Measurements from ENCODE around the gene HIRA.

Gene HIRA

DNA sequence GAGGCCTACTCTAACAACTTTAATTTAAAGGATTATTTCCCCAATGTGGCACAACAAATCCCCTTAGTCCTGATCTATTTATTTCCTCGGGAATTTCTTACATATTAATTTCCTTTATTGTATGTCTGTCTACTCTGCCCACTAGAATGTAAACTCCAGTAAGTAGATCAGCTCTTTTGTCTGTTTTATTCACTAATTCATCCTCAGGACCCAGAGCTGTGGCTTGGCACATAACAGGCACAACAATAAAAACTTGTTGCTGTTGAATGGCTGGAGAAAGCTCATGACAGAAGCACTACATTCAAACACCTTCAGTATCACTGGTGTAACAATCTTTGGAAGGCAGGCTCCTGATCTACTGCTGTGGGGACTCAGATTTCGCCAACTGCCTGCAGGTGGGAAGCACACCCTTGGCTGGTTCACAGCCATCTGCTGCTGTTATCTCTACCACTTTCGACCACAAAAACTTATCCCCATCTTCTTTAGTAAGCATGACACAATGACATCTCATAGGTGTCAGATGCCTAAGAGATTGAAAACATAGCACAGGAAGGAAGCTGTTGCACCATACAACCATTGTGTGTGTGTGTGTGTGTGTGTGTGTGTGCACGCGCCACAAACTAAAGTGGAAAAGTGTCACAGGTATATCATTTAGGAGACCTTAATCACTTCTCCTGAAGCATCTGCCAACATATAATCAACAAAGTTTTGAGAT lies 11.9 kb downstream of the HIRA start:
- Histone ChIP-seq H3K9me3 (no peaks in the 10 kb centered on the region), H3K36me3 (peaks cover 8% of the 10 kb centered on the region), H3K4me1 (no peaks in the 10 kb centered on the region), H3K27me3 (no peaks in the 10 kb centered on the region), H3K4me3 (ENCODE audit: low read depth, low read length) (no peak overlapping the region)
- DNase-seq, result no peak
- TF ChIP-seq, protein P1, sequence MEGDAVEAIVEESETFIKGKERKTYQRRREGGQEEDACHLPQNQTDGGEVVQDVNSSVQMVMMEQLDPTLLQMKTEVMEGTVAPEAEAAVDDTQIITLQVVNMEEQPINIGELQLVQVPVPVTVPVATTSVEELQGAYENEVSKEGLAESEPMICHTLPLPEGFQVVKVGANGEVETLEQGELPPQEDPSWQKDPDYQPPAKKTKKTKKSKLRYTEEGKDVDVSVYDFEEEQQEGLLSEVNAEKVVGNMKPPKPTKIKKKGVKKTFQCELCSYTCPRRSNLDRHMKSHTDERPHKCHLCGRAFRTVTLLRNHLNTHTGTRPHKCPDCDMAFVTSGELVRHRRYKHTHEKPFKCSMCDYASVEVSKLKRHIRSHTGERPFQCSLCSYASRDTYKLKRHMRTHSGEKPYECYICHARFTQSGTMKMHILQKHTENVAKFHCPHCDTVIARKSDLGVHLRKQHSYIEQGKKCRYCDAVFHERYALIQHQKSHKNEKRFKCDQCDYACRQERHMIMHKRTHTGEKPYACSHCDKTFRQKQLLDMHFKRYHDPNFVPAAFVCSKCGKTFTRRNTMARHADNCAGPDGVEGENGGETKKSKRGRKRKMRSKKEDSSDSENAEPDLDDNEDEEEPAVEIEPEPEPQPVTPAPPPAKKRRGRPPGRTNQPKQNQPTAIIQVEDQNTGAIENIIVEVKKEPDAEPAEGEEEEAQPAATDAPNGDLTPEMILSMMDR (IDR thresholded peaks at IDR 0.05; ENCODE audit: low read depth, low read length), result no peak

GRCh38 chr22:19419086-19419463 lies 12.5 kb downstream of the HIRA start:
- DNase-seq, result no peak
- no peak overlapping the region for H3K4me3 ChIP-seq (ENCODE audit: low read depth, low read length)
- no peaks in the 10 kb centered on the region for H3K9me3 ChIP-seq
- H3K36me3 ChIP-seq, result peaks cover 5% of the 10 kb centered on the region
- TF ChIP-seq, protein P1 (IDR thresholded peaks at IDR 0.05; ENCODE audit: low read depth, low read length), result no peak
- H3K4me1 ChIP-seq, result no peaks in the 10 kb centered on the region
- H3K27me3 ChIP-seq, result no peaks in the 10 kb centered on the region

DNA sequence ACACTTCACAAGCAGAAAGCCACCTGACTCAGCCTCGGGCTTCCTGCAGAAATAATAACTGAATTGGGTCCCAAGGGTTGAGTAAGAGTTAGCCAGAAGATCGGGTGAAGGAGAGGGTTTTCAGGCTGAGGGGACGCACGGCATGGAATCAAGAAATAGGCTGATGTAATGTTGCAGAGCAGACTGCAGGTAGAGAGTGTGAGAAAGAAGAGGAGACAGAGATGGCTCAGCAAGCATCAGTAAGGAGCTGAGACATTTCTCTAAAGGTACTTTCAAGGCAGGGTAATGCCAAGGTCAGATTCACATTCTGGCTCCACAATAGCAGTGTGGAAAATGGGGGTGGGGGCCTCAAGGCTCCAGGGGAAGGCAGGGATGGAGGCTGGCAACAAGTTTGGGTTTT lies 18.6 kb downstream of the HIRA start:
- TF ChIP-seq, protein P1 (IDR thresholded peaks at IDR 0.05; ENCODE audit: low read depth, low read length), result no peak
- Histone ChIP-seq H3K9me3 (no peaks in the 10 kb centered on the region), H3K4me3 (ENCODE audit: low read depth, low read length) (no peak overlapping the region), H3K4me1 (peaks cover 10% of the 10 kb centered on the region), H3K27me3 (no peaks in the 10 kb centered on the region), H3K36me3 (peaks cover 31% of the 10 kb centered on the region)
- no peak for DNase-seq

DNA sequence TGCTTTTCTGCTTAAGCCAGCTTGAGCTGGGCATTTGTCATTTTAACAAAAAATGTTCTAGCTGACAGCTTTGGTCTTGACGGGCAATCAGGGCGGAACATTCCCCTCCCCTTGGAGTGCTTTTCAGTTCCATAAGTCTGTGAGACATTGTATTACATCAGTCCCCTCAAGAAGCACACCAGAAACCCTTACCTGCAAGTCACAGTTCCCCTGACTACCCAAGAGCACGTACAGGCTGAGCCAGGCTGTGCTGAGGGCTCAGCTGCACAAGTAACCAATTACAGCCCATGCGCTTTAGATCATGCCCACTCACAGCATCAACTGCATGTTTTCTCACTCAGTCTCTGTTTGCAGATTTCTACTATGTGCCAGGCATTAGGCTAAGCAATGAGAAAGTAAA lies 19.1 kb downstream of the HIRA start:
- Histone ChIP-seq H3K27me3 (no peaks in the 10 kb centered on the region), H3K4me3 (ENCODE audit: low read depth, low read length) (no peak overlapping the region), H3K36me3 (peaks cover 35% of the 10 kb centered on the region), H3K4me1 (peaks cover 14% of the 10 kb centered on the region), H3K9me3 (no peaks in the 10 kb centered on the region)
- no peak for DNase-seq
- TF ChIP-seq, protein P1 (IDR thresholded peaks at IDR 0.05; ENCODE audit: low read depth, low read length), result no peak

GRCh38 chr22:19411690-19412045 lies 19.9 kb downstream of the HIRA start:
- no peaks in the 10 kb centered on the region for H3K9me3 ChIP-seq
- peaks cover 20% of the 10 kb centered on the region for H3K4me1 ChIP-seq
- no peaks in the 10 kb centered on the region for H3K27me3 ChIP-seq
- H3K4me3 ChIP-seq (ENCODE audit: low read depth, low read length), result no peak overlapping the region
- TF ChIP-seq, protein P1 (IDR thresholded peaks at IDR 0.05; ENCODE audit: low read depth, low read length), result no peak
- no peak for DNase-seq
- peaks cover 38% of the 10 kb centered on the region for H3K36me3 ChIP-seq

DNA sequence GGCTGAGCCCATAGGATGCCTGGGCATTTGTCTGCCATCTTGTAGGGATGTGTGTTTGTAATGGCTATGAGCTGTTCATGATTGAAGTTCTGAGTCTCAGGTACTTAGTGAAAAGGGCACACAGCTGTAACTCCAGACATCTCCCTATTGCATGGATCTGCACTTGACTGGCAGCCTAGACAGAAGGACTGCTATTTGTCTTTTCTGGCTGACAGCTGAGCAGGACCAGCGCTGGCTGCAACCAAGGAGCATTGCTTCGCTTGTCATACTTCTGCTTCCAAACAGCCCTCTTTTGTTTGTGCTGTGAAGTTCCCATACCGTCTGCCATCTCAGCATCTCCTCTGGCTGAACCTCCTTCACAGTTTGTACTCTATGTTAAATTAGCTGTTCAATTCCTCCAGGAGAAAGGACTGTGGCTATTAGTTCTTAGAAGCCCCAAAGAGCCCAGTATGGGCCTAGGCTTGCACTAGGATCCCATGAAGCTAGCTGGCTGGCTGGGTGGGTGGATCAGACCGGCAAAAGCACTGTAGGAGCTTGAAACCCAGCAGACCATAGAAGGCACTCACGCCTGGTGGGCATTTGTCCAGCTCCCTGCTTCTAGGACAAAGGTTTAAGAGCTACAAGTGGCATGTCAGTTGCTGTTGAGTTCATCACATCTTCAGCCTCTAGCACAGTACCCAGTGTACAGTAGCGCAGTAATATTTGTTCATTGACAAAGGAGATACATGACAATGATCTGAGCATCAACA lies 20.4 kb downstream of the HIRA start:
- DNase-seq, result no peak
- H3K4me3 ChIP-seq (ENCODE audit: low read depth, low read length), result no peak overlapping the region
- H3K36me3 ChIP-seq, result peaks cover 44% of the 10 kb centered on the region
- no peaks in the 10 kb centered on the region for H3K9me3 ChIP-seq
- H3K4me1 ChIP-seq, result peaks cover 20% of the 10 kb centered on the region
- TF ChIP-seq, protein P1 (IDR thresholded peaks at IDR 0.05; ENCODE audit: low read depth, low read length), result no peak
- no peaks in the 10 kb centered on the region for H3K27me3 ChIP-seq
